HUES48 (cell line): ENCODE measurements around the gene TRPC4.

Source experiments
- H3K27ac ChIP-seq: one replicate; pipeline ENCODE4 v1.7.0; 2013; ENCODE audit warnings: low read depth, low read length, inconsistent platforms
- H3K27me3 ChIP-seq: 2 replicates; pipeline ENCODE4 v1.6.1; 2013; ENCODE audit warnings: mild to moderate bottlenecking, low read length; ENCODE audit not compliant: control insufficient read depth, insufficient read depth
- H3K36me3 ChIP-seq: 2 replicates; pipeline ENCODE4 v1.6.1; 2013; ENCODE audit warnings: low read length; ENCODE audit not compliant: control insufficient read depth, insufficient read depth
- H3K4me1 ChIP-seq: 2 replicates; pipeline ENCODE4 v1.6.1; 2013; ENCODE audit warnings: mild to moderate bottlenecking, low read length; ENCODE audit not compliant: control insufficient read depth, insufficient read depth
- H3K4me3 ChIP-seq: 2 replicates; pipeline ENCODE4 v1.5.1; 2013; ENCODE audit warnings: mild to moderate bottlenecking, low read depth, low read length
- H3K9ac ChIP-seq: 2 replicates; pipeline ENCODE4 v1.6.1; 2013; ENCODE audit warnings: mild to moderate bottlenecking, low read depth, low read length, moderate library complexity
- H3K9me3 ChIP-seq: 2 replicates; pipeline ENCODE4 v1.6.1; 2013; ENCODE audit warnings: low read length; ENCODE audit not compliant: control insufficient read depth, insufficient read depth

TRPC4 gene

GRCh38 chr13:37769545-37769944 is 100.0 kb downstream of the TRPC4 start:
- no peak overlapping the region for H3K4me3 ChIP-seq
- H3K27me3 ChIP-seq, result no peaks in the 10 kb centered on the region
- no peak overlapping the region for H3K9ac ChIP-seq
- H3K4me1 ChIP-seq, result no peaks in the 10 kb centered on the region
- H3K27ac ChIP-seq, result no peak overlapping the region
- H3K9me3 ChIP-seq, result no peaks in the 10 kb centered on the region
- H3K36me3 ChIP-seq, result no peaks in the 10 kb centered on the region

- H3K27ac ChIP-seq, result no peak overlapping the region
- no peaks in the 10 kb centered on the region for H3K27me3 ChIP-seq
- no peaks in the 10 kb centered on the region for H3K9me3 ChIP-seq
These were observed 100.5 kb downstream of the TRPC4 start for GRCh38 chr13:37769078-37769477.

GRCh38 chr13:37766502-37766901 is 103.1 kb downstream of the TRPC4 start:
- Histone ChIP-seq H3K4me3 (no peak overlapping the region), H3K36me3 (no peaks in the 10 kb centered on the region), H3K27ac (no peak overlapping the region), H3K9me3 (no peaks in the 10 kb centered on the region), H3K4me1 (no peaks in the 10 kb centered on the region), H3K9ac (no peak overlapping the region), H3K27me3 (no peaks in the 10 kb centered on the region)

More at GRCh38 chr13:37769078-37769477, 100.5 kb downstream of the TRPC4 start:
- Histone ChIP-seq H3K4me1 (no peaks in the 10 kb centered on the region), H3K4me3 (no peak overlapping the region), H3K9ac (no peak overlapping the region), H3K36me3 (no peaks in the 10 kb centered on the region)

GRCh38 chr13:37755349-37755748 is 114.2 kb downstream of the TRPC4 start:
- Histone ChIP-seq H3K4me1 (0 out of 2 replicates have a peak, but pooled peaks cover 7% of the 10 kb centered on the region), H3K9me3 (no peaks in the 10 kb centered on the region), H3K4me3 (no peak overlapping the region), H3K27me3 (no peaks in the 10 kb centered on the region), H3K9ac (no peak overlapping the region), H3K27ac (no peak overlapping the region), H3K36me3 (no peaks in the 10 kb centered on the region)

DNA sequence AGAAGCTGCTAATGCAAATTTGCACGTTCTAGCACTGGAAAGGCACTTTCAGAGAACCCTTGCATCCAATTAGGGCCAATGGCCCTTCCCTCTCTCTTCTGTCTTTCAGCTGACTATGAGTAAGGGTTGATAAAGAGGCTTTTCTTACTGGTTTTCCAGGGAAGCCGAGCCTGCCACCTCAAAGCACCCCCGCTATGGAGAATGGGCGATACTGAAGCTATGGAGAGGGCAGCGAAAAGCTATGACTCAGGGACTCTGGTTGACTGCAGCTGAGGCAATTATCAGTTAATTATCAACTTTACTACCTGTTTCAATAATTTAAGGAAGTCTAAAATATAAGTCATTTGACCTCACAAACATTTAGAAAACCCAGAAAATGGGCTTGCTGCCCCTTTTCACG is 115.8 kb downstream of the TRPC4 start:
- H3K4me1 ChIP-seq, result 0 out of 2 replicates have a peak, but pooled peaks cover 7% of the 10 kb centered on the region
- H3K4me3 ChIP-seq, result no peak overlapping the region
- no peak overlapping the region for H3K27ac ChIP-seq
- no peak overlapping the region for H3K9ac ChIP-seq
- H3K9me3 ChIP-seq, result no peaks in the 10 kb centered on the region
- H3K27me3 ChIP-seq, result no peaks in the 10 kb centered on the region
- H3K36me3 ChIP-seq, result no peaks in the 10 kb centered on the region

DNA sequence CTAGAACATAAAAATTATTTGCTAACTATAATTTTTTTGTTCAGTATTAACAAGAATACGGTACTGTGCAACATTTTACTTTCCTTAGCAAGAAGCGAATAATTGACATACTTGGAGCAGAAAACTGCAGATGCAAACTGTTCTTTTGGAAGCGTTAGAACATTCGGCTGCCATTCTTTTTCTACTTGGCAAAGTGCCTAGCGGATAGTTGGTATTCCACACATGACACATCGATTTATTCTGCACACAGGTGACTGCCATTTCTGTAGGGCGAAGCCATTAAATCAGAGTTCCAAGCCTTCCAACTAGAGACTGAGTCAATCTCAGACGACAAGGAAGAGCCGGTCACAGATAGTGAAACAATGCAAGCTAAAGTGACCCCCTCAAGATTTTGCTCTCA is 117.4 kb downstream of the TRPC4 start:
- no peaks in the 10 kb centered on the region for H3K36me3 ChIP-seq
- no peak overlapping the region for H3K9ac ChIP-seq
- H3K4me3 ChIP-seq, result no peak overlapping the region
- no peaks in the 10 kb centered on the region for H3K9me3 ChIP-seq
- H3K27ac ChIP-seq, result no peak overlapping the region
- H3K27me3 ChIP-seq, result no peaks in the 10 kb centered on the region
- H3K4me1 ChIP-seq, result 0 out of 2 replicates have a peak, but pooled peaks cover 7% of the 10 kb centered on the region

DNA sequence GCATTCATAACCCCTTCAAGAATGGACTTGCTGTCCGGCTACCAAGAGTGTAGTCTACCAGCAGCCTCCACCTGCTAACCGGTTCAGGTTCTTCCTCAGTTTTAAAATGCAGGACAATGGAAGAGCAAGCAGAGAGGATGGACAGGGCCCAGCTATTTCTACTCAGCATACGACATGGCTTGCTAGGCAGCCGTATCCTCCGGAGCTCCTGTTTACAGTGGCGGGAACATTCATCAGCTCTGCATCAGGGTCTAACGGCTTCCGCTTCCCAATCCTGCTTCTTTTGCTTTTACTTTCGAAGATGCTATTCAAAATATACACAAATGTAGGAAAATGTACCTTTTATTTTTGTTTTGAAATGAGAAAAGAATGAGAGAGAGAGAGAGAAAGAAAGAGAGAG is 118.5 kb downstream of the TRPC4 start:
- no peak overlapping the region for H3K4me3 ChIP-seq
- H3K9ac ChIP-seq, result no peak overlapping the region
- no peak overlapping the region for H3K27ac ChIP-seq
- no peaks in the 10 kb centered on the region for H3K27me3 ChIP-seq
- no peaks in the 10 kb centered on the region for H3K36me3 ChIP-seq
- H3K9me3 ChIP-seq, result no peaks in the 10 kb centered on the region
- 0 out of 2 replicates have a peak, but pooled peaks cover 7% of the 10 kb centered on the region for H3K4me1 ChIP-seq

- H3K27ac ChIP-seq, result no peak overlapping the region
- no peaks in the 10 kb centered on the region for H3K9me3 ChIP-seq
- H3K9ac ChIP-seq, result no peak overlapping the region
- no peaks in the 10 kb centered on the region for H3K27me3 ChIP-seq
- H3K36me3 ChIP-seq, result no peaks in the 10 kb centered on the region
- H3K4me3 ChIP-seq, result no peak overlapping the region
- 0 out of 2 replicates have a peak, but pooled peaks cover under 1% of the 10 kb centered on the region for H3K4me1 ChIP-seq
These were observed 120.7 kb downstream of the TRPC4 start for GRCh38 chr13:37748913-37749312.

DNA sequence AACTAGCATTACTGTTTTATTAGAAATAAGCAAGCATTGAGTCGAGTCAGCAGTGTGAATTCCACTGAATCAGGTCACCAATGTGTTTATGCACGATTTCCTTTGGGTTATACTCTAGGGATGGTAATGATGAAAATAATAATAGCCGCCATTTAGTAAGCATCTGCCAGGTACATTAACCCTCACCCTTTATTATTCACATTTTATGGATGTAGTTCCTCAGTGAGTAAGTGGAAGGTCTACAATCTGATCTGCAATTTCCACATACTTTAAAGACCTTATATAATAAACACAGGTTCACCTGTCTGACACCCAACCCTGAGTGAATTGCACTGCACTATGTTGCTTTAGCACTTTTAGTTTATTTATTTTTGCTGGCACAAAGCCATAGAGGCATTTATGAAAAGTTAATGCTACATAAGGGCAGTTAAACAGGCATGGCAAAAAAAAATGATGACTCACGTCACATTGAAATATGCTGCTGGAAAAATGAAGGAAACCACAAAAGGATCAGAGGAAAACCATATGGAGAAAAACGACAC is 122.4 kb downstream of the TRPC4 start:
- no peak overlapping the region for H3K27ac ChIP-seq
- no peak overlapping the region for H3K4me3 ChIP-seq
- no peaks in the 10 kb centered on the region for H3K27me3 ChIP-seq
- no peak overlapping the region for H3K9ac ChIP-seq
- H3K9me3 ChIP-seq, result no peaks in the 10 kb centered on the region
- H3K4me1 ChIP-seq, result no peaks in the 10 kb centered on the region
- no peaks in the 10 kb centered on the region for H3K36me3 ChIP-seq

GRCh38 chr13:37741536-37741935 is 128.0 kb downstream of the TRPC4 start:
- H3K9me3 ChIP-seq, result no peaks in the 10 kb centered on the region
- H3K36me3 ChIP-seq, result no peaks in the 10 kb centered on the region
- no peak overlapping the region for H3K27ac ChIP-seq
- H3K4me1 ChIP-seq, result 0 out of 2 replicates have a peak, but pooled peaks cover 8% of the 10 kb centered on the region
- no peak overlapping the region for H3K4me3 ChIP-seq
- H3K27me3 ChIP-seq, result no peaks in the 10 kb centered on the region
- H3K9ac ChIP-seq, result no peak overlapping the region

GRCh38 chr13:37736045-37736444 is 133.5 kb downstream of the TRPC4 start:
- no peaks in the 10 kb centered on the region for H3K9me3 ChIP-seq
- no peak overlapping the region for H3K9ac ChIP-seq
- H3K27ac ChIP-seq, result no peak overlapping the region
- no peaks in the 10 kb centered on the region for H3K27me3 ChIP-seq
- H3K4me3 ChIP-seq, result no peak overlapping the region
- H3K36me3 ChIP-seq, result no peaks in the 10 kb centered on the region
- H3K4me1 ChIP-seq, result 0 out of 2 replicates have a peak, but pooled peaks cover 6% of the 10 kb centered on the region
